ENCODE results near the gene LCE3E.

DNA sequence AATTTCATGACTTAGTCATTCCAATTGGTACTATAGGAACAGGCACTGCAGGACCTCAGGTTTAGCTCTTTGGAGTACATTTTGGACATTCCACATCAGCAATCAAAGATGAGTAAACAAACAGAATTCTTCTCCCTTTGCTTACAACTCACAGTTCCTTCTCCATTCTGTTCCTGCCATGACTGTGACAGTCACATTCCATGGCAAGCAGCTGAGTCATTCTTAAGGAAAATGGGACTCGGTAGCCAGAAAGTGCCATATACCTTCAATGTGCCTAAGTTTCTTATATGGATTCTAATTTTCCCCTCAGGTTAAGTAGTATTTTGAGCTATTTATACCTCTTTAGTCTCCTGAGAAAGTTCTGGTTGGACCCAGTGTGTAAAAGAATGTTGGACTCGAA is 26.7 kb downstream of the LCE3E start:
- TF ChIP-seq, protein P1, sequence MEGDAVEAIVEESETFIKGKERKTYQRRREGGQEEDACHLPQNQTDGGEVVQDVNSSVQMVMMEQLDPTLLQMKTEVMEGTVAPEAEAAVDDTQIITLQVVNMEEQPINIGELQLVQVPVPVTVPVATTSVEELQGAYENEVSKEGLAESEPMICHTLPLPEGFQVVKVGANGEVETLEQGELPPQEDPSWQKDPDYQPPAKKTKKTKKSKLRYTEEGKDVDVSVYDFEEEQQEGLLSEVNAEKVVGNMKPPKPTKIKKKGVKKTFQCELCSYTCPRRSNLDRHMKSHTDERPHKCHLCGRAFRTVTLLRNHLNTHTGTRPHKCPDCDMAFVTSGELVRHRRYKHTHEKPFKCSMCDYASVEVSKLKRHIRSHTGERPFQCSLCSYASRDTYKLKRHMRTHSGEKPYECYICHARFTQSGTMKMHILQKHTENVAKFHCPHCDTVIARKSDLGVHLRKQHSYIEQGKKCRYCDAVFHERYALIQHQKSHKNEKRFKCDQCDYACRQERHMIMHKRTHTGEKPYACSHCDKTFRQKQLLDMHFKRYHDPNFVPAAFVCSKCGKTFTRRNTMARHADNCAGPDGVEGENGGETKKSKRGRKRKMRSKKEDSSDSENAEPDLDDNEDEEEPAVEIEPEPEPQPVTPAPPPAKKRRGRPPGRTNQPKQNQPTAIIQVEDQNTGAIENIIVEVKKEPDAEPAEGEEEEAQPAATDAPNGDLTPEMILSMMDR (IDR thresholded peaks at IDR 0.05), result no peak
- TF ChIP-seq POLR2AphosphoS5 (IDR thresholded peaks at IDR 0.05), result no peak

Data from breast epithelium (tissue), 3 donors.